RWPE2 (cell line): ENCODE data around the gene ZNF679.

Experiments used
- ATAC-seq: fragments of 200-7000 bp; cut with Tn5 transposase; 3 replicates; pipeline ENCODE4 v1.9.1; 2021; ENCODE audit warnings: low read depth
- DNase-seq: peaks from one replicate; pipeline ENCODE4 v3.0.0-alpha.2; 2020; ENCODE audit warnings: low spot score
- H3K27ac ChIP-seq: fragments of 450-650 bp; 2 replicates; pipeline ENCODE4 v1.5.1; 2017; ENCODE audit warnings: mild to moderate bottlenecking; ENCODE audit not compliant: poor library complexity, severe bottlenecking
- H3K27me3 ChIP-seq: fragments of 250-450 bp; sonication (Bioruptor Pico); 2 replicates; pipeline ENCODE4 v1.5.1; 2021; ENCODE audit warnings: mild to moderate bottlenecking, moderate library complexity; ENCODE audit not compliant: insufficient read depth, poor library complexity, severe bottlenecking
- H3K36me3 ChIP-seq: fragments of 250-450 bp; sonication (Bioruptor Pico); 2 replicates; pipeline ENCODE4 v1.5.1; 2020; ENCODE audit warnings: low read depth, mild to moderate bottlenecking, moderate library complexity
- H3K4me1 ChIP-seq: fragments of 250-450 bp; sonication (Bioruptor Pico); 2 replicates; pipeline ENCODE4 v1.5.1; 2021; ENCODE audit warnings: mild to moderate bottlenecking, moderate library complexity; ENCODE audit not compliant: insufficient read depth, poor library complexity, severe bottlenecking
- H3K4me3 ChIP-seq: fragments of 250-450 bp; sonication (Bioruptor Pico); 2 replicates; pipeline ENCODE4 v1.5.1; 2021; ENCODE audit warnings: mild to moderate bottlenecking, moderate library complexity; ENCODE audit not compliant: severe bottlenecking
- H3K9me3 ChIP-seq: fragments of 250-450 bp; sonication (Bioruptor Pico); 2 replicates; pipeline ENCODE4 v1.5.1; 2021; ENCODE audit warnings: mild to moderate bottlenecking, moderate library complexity; ENCODE audit not compliant: severe bottlenecking
- TF ChIP-seq, protein P1 (sequence below): fragments of 450-650 bp; IDR thresholded peaks from one replicate; pipeline ENCODE4 v1.5.1; 2017; ENCODE audit warnings: mild to moderate bottlenecking, moderate library complexity; ENCODE audit not compliant: poor library complexity, severe bottlenecking

Gene ZNF679

GRCh38 chr7:64183827-64184372 lies 44.4 kb upstream of the ZNF679 start:
- no peak for DNase-seq
- H3K4me3 ChIP-seq = no peak overlapping the region
- no peak overlapping the region for H3K27ac ChIP-seq
- no peaks in the 10 kb centered on the region for H3K27me3 ChIP-seq
- no peaks in the 10 kb centered on the region for H3K4me1 ChIP-seq
- H3K36me3 ChIP-seq = no peaks in the 10 kb centered on the region
- ATAC-seq = no peak
- TF ChIP-seq, protein P1, sequence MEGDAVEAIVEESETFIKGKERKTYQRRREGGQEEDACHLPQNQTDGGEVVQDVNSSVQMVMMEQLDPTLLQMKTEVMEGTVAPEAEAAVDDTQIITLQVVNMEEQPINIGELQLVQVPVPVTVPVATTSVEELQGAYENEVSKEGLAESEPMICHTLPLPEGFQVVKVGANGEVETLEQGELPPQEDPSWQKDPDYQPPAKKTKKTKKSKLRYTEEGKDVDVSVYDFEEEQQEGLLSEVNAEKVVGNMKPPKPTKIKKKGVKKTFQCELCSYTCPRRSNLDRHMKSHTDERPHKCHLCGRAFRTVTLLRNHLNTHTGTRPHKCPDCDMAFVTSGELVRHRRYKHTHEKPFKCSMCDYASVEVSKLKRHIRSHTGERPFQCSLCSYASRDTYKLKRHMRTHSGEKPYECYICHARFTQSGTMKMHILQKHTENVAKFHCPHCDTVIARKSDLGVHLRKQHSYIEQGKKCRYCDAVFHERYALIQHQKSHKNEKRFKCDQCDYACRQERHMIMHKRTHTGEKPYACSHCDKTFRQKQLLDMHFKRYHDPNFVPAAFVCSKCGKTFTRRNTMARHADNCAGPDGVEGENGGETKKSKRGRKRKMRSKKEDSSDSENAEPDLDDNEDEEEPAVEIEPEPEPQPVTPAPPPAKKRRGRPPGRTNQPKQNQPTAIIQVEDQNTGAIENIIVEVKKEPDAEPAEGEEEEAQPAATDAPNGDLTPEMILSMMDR = no peak
- H3K9me3 ChIP-seq = peaks cover 12% of the 10 kb centered on the region

DNA sequence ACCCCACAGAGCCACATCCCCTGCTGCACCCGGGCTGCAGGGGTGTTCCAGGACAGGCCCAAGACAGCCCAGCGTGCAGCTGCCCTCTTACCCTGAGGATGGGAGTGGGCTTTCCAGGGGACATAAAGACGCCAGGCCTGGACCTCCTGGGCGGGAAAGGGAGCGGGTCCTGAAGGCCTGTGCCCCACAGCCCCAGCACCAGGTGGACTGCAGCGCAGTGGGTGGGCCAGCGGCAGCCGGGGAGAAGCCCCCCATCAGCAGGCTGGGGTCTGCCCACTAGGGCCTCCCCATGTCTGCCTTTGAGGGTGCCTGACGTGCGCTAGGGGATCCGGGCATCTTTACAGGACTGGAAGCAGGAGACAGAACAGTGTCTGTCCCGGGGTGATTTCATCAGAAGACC lies 43.9 kb upstream of the ZNF679 start:
- TF ChIP-seq, protein P1 = no peak
- no peak for DNase-seq
- Histone ChIP-seq H3K4me1 (no peaks in the 10 kb centered on the region), H3K27me3 (no peaks in the 10 kb centered on the region), H3K9me3 (peaks cover 14% of the 10 kb centered on the region), H3K27ac (no peak overlapping the region), H3K36me3 (no peaks in the 10 kb centered on the region), H3K4me3 (no peak overlapping the region)
- ATAC-seq = no peak

GRCh38 chr7:64187408-64187807 lies 40.9 kb upstream of the ZNF679 start:
- TF ChIP-seq, protein P1 = no peak
- ATAC-seq (no peak), DNase-seq (no peak)
- Histone ChIP-seq H3K27ac (no peak overlapping the region), H3K27me3 (no peaks in the 10 kb centered on the region), H3K36me3 (no peaks in the 10 kb centered on the region), H3K4me3 (no peak overlapping the region), H3K9me3 (peaks cover 10% of the 10 kb centered on the region), H3K4me1 (no peaks in the 10 kb centered on the region)

- H3K4me1 ChIP-seq = no peaks in the 10 kb centered on the region
- H3K27me3 ChIP-seq = no peaks in the 10 kb centered on the region
- H3K27ac ChIP-seq = no peak overlapping the region
- H3K4me3 ChIP-seq = no peak overlapping the region
- ATAC-seq = no peak
- peaks cover 6% of the 10 kb centered on the region for H3K9me3 ChIP-seq
- TF ChIP-seq, protein P1 = no peak
- DNase-seq = no peak
- H3K36me3 ChIP-seq = no peaks in the 10 kb centered on the region
Observed at GRCh38 chr7:64192148-64192704, 36.0 kb upstream of the ZNF679 start.

- H3K4me1 ChIP-seq = no peaks in the 10 kb centered on the region
- no peaks in the 10 kb centered on the region for H3K27me3 ChIP-seq
- H3K36me3 ChIP-seq = no peaks in the 10 kb centered on the region
- H3K4me3 ChIP-seq = no peak overlapping the region
- TF ChIP-seq, protein P1 = no peak
- H3K27ac ChIP-seq = no peak overlapping the region
- ATAC-seq (no peak), DNase-seq (no peak)
- peaks cover 6% of the 10 kb centered on the region for H3K9me3 ChIP-seq
Observed at GRCh38 chr7:64192775-64193174, 35.5 kb upstream of the ZNF679 start.
